Kidney (tissue), 14 donors: ENCODE results near the gene VRTN. TPM values are rescaled to one million over a fixed set of nuclear protein-coding genes. Genes with fewer than 3 reads are reported as not detected.

Experiments used
- DNase-seq, 5 donors: peaks; one replicate each; pipeline ENCODE4 v3.0.0-alpha.2; 2013 to 2020
- FAIRE-seq: peaks from 2 replicates; lab custom pipeline; 2012; peaks lifted over from hg19 to GRCh38; lab: Jason Lieb, UNC
- H3K27ac ChIP-seq, 2 donors: one replicate each; pipeline ENCODE4 v1.7.0; 2013; ENCODE audit warnings: low read depth in 2 of 2, low read length in 2 of 2, inconsistent platforms in 1 of 2
- H3K27me3 ChIP-seq: one replicate; pipeline ENCODE4 v1.7.1; 2013; ENCODE audit warnings: low read length, inconsistent platforms; ENCODE audit not compliant: control insufficient read depth, insufficient read depth
- H3K36me3 ChIP-seq, 3 donors: one replicate each; pipeline versions ENCODE4 v1.7.0 to v1.7.1; 2013; ENCODE audit warnings: low read length in 3 of 3, control low read depth in 1 of 3, inconsistent platforms in 1 of 3; ENCODE audit not compliant: insufficient read depth in 3 of 3, control insufficient read depth in 2 of 3
- H3K4me1 ChIP-seq, 3 donors: one replicate each; pipeline versions ENCODE4 v1.7.0 to v1.7.1; 2013; ENCODE audit warnings: low read length in 3 of 3, inconsistent platforms in 1 of 3, low read depth in 1 of 3; ENCODE audit not compliant: control insufficient read depth in 2 of 3, insufficient read depth in 2 of 3
- H3K4me3 ChIP-seq, 3 donors: one replicate each; pipeline versions ENCODE4 v1.7.0 to v1.8.1; 2013; ENCODE audit warnings: low read length in 3 of 3, control low read depth in 1 of 3, inconsistent platforms in 1 of 3
- H3K9ac ChIP-seq, 3 donors: one replicate each; pipeline versions ENCODE4 v1.7.0 to v1.7.1; 2013; ENCODE audit warnings: low read length in 3 of 3, control low read depth in 1 of 3, inconsistent platforms in 1 of 3
- H3K9me3 ChIP-seq, 3 donors: one replicate each; pipeline versions ENCODE4 v1.7.0 to v1.7.1; 2013; ENCODE audit warnings: low read length in 3 of 3, control low read depth in 1 of 3, inconsistent platforms in 1 of 3; ENCODE audit not compliant: control insufficient read depth in 2 of 3, insufficient read depth in 1 of 3
- intact Hi-C: fragments of 100-400 bp; cut with DNase I; formaldehyde crosslinking; loops from one replicate; pipeline ENCODE4 v1.11.1; 2022
- polyA plus RNA-seq: library from polyadenylated mRNA; stranded (reverse); fragments of 350-450 nt; fragmentation: Illumina TruSeq; extraction: RNeasy Lipid Tissue Mini Kit (QIAGEN cat#74804); gene quantifications from one replicate; pipeline ENCODE4 v1.2.3, GENCODE V29; 2014; ENCODE audit warnings: low read depth, low replicate concordance; ENCODE audit not compliant: insufficient read depth
- total RNA-seq: library from RNA; stranded (reverse); fragmentation: NEBNext Ultra II Directional; extraction: Animal tissue kit (Norgen Biotek cat#: 25700); gene quantifications from one replicate; pipeline ENCODE4 v1.2.1, GENCODE V29; 2021
- TF ChIP-seq, protein P1 (sequence below): IDR thresholded peaks from 3 replicates; pipeline ENCODE4 v1.5.1; 2012; ENCODE audit warnings: mild to moderate bottlenecking, moderate library complexity, borderline replicate concordance; ENCODE audit not compliant: insufficient read depth; ENCODE audit errors: extremely low read depth
- donor health status: control.
- donor health status: control.
- donor health status: control.
- donor health status: control.
- donor health status: control.
- donor health status: DM: yes; HTN: yes; CAD: no.
- donor health status: Normal renal cell carcinoma (clear cell type).

Gene VRTN
- total and polyA plus RNA-seq, 2 donors from 2014 or later, result not detected

DNA sequence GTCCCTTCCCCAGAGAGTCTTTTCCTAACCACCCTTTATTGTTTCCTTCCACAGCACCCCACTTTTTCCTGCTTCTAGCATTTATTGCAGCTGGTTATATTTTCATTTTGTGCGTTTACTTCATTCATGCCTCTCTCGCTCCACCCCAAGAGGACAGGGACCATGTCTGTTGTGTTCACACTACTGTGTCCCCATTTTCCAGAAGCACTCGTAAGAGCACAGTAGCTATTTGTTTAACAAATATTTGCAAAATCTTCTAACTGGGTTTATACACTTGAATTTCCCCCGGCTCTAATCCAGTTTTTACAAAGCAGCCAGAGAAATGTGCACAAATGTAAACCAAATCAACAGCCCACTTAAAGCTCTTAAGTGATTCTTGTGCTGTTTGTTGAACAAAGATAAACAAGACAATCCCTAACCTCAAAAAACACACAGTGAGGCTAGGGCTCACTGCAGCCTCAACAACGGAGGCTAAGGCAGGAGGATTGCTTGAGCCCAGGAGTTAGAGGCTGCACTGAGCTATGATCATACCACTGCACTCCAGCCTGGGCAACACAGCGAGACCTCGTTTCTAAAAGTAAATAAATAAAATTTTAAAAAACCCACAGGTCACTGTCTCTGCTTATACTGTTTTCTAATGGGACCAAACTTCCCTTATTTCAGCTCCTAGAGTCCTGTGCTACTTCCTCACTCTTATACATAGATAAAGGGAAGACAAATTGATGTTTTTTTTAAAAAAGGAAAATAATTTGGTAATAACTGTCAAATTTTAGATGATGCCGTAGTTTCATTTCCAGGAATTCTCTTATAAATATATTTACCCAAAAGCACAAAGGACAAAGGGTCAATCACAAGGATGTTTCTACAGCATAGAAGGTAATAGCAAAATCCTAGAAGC is 38.9 kb upstream of the VRTN start:
- H3K27ac ChIP-seq, result no peak overlapping the region
- no peaks in the 10 kb centered on the region for H3K27me3 ChIP-seq
- H3K9ac ChIP-seq, result no peak overlapping the region
- intact Hi-C loops, result no loop called here
- H3K9me3 ChIP-seq, result no peaks in the 10 kb centered on the region
- no peaks in the 10 kb centered on the region for H3K36me3 ChIP-seq
- no peaks in the 10 kb centered on the region for H3K4me1 ChIP-seq
- TF ChIP-seq, protein P1, sequence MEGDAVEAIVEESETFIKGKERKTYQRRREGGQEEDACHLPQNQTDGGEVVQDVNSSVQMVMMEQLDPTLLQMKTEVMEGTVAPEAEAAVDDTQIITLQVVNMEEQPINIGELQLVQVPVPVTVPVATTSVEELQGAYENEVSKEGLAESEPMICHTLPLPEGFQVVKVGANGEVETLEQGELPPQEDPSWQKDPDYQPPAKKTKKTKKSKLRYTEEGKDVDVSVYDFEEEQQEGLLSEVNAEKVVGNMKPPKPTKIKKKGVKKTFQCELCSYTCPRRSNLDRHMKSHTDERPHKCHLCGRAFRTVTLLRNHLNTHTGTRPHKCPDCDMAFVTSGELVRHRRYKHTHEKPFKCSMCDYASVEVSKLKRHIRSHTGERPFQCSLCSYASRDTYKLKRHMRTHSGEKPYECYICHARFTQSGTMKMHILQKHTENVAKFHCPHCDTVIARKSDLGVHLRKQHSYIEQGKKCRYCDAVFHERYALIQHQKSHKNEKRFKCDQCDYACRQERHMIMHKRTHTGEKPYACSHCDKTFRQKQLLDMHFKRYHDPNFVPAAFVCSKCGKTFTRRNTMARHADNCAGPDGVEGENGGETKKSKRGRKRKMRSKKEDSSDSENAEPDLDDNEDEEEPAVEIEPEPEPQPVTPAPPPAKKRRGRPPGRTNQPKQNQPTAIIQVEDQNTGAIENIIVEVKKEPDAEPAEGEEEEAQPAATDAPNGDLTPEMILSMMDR, result no peak
- FAIRE-seq, result no peak
- DNase-seq, result no peak
- H3K4me3 ChIP-seq, result no peak overlapping the region

DNA sequence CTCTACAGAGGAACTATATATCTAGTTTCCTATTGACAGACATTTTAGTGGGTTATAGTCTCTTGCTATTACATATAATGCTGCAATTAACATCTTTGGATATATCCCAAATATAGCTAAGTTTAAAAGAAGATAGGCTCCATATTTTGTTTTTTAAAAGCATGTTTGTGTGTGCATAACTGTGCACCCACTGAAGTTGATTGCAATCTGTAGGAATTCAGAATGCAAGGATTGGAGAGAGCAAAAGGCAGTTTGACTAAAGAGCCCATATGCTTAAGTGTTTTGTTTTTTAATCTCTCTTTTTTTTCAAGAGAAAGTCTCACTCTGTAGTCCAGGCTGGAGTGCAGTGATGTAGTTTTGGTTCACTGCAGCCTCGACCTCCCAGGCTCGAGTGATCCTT is 36.1 kb upstream of the VRTN start:
- H3K27ac ChIP-seq, result no peak overlapping the region
- no peak overlapping the region for H3K9ac ChIP-seq
- DNase-seq, result no peak
- intact Hi-C loops, result no loop called here
- no peak for FAIRE-seq
- TF ChIP-seq, protein P1, result no peak
- H3K9me3 ChIP-seq, result no peaks in the 10 kb centered on the region
- H3K4me3 ChIP-seq, result no peak overlapping the region
- H3K27me3 ChIP-seq, result no peaks in the 10 kb centered on the region
- peaks cover 0 to 4% (median 0%) of the 10 kb centered on the region in 3 donors for H3K4me1 ChIP-seq
- H3K36me3 ChIP-seq, result no peaks in the 10 kb centered on the region

DNA sequence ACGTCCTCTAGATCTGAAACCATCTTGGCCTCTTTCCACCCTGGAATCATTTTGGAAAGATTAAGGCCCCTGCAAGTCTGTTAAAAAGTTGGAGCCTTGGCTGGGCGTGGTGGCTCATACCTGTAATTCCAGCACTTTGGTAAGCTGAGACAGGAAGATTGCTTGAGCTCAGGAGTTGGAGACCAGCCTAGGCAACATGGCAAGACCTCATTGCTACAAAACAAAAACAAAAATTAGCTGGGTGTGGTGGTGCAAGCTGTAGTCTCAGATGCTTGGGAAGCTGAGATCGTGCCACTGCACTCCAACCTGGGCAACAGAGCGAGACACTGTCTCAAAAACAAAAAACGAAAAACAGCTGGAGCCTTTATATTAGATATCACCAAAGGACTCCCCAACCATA is 34.7 kb upstream of the VRTN start:
- FAIRE-seq (no peak), DNase-seq (no peak)
- Histone ChIP-seq H3K27ac (no peak overlapping the region), H3K9me3 (no peaks in the 10 kb centered on the region), H3K4me3 (no peak overlapping the region), H3K4me1 (peaks cover 0 to 4% (median 0%) of the 10 kb centered on the region in 3 donors), H3K9ac (no peak overlapping the region), H3K36me3 (no peaks in the 10 kb centered on the region), H3K27me3 (no peaks in the 10 kb centered on the region)
- TF ChIP-seq, protein P1, result no peak
- intact Hi-C loops, result no loop called here
